HEK293 (cell line): Measurements from ENCODE around the gene SURF2.

Source experiments
- CTCF ChIA-PET: fragments of 350-600 bp; formaldehyde crosslinking; extraction: SDS; loops from one replicate; lab custom pipeline; 2021; ENCODE audit warnings: antibody characterized with exemption; lab: Yijun Ruan, JAX
- POLR2A ChIA-PET: fragments of 300-600 bp; formaldehyde crosslinking; extraction: SDS; loops from one replicate; lab custom pipeline; 2020; ENCODE audit warnings: antibody characterized with exemption, inconsistent platforms; lab: Yijun Ruan, JAX
- H3K27ac ChIP-seq: fragments of 200-500 bp; sonication (Bioruptor generic); 2 replicates; pipeline ENCODE4 v1.5.1; 2014; ENCODE audit warnings: low read depth, low read length, control low read depth, inconsistent platforms; ENCODE audit errors: extremely low read depth
- H3K36me3 ChIP-seq, 2 experiments: fragments of 200-500 bp in 1 of 2; sonication (Bioruptor generic) in 1 of 2; 1 replicate in 1 of 2; 2 replicates in 1 of 2; pipeline ENCODE4 v1.5.1; 2014 to 2017; ENCODE audit warnings: inconsistent platforms in 2 of 2, low read length in 2 of 2; ENCODE audit not compliant: control insufficient read depth in 2 of 2, insufficient read depth in 1 of 2
- H3K4me1 ChIP-seq: fragments of 200-500 bp; sonication (Bioruptor generic); 2 replicates; pipeline ENCODE4 v1.5.1; 2014; ENCODE audit warnings: mild to moderate bottlenecking, low read length, inconsistent platforms; ENCODE audit not compliant: control insufficient read depth, insufficient read depth
- H3K4me3 ChIP-seq: 2 replicates; pipeline ENCODE4 v1.5.1; 2011; ENCODE audit warnings: low read depth, mild to moderate bottlenecking, control low read depth, low read length, moderate library complexity
- H3K9me3 ChIP-seq: fragments of 200-500 bp; sonication (Bioruptor generic); 2 replicates; pipeline ENCODE4 v1.5.1; 2014; ENCODE audit warnings: low read depth, low read length, inconsistent platforms; ENCODE audit not compliant: control insufficient read depth, insufficient read depth
- GLIS1 ChIP-seq: fragments of 450-650 bp; formaldehyde crosslinking; IDR thresholded peaks from 2 replicates; pipeline ENCODE4 v1.5.1; 2016; ENCODE audit warnings: missing biosample characterization, missing genetic modification characterization
- IKZF3 ChIP-seq: fragments of 450-650 bp; IDR thresholded peaks from 2 replicates; pipeline ENCODE4 v1.5.0; 2018; ENCODE audit warnings: missing biosample characterization, mild to moderate bottlenecking, missing genetic modification characterization, moderate library complexity
- SP7 ChIP-seq: fragments of 450-650 bp; formaldehyde crosslinking; IDR thresholded peaks from 2 replicates; pipeline ENCODE4 v1.5.1; 2016; ENCODE audit warnings: missing biosample characterization, missing genetic modification characterization
- TRIM28 ChIP-seq: IDR thresholded peaks from 2 replicates; pipeline ENCODE4 v1.6.1; 2011; ENCODE audit warnings: low read length, control low read depth, borderline replicate concordance
- ZBTB21 ChIP-seq: fragments of 450-650 bp; formaldehyde crosslinking; IDR thresholded peaks from 2 replicates; pipeline ENCODE4 v1.5.1; 2017; ENCODE audit warnings: missing biosample characterization, missing genetic modification characterization
- ZBTB8A ChIP-seq: fragments of 450-650 bp; formaldehyde crosslinking; IDR thresholded peaks from 2 replicates; pipeline ENCODE4 v1.5.1; 2016; ENCODE audit warnings: missing biosample characterization, missing genetic modification characterization
- ZIC2 ChIP-seq: fragments of 450-650 bp; formaldehyde crosslinking; IDR thresholded peaks from 2 replicates; pipeline ENCODE4 v1.5.1; 2016; ENCODE audit warnings: missing biosample characterization, missing genetic modification characterization
- ZNF274 ChIP-seq, 2 experiments: fragments of 200-500 bp in 1 of 2; fragments of 450-650 bp in 1 of 2; sonication (Bioruptor generic) in 1 of 2; formaldehyde crosslinking in 1 of 2; IDR thresholded peaks; 2 replicates each; pipeline versions ENCODE4 v1.5.1 to v1.6.1; 2014 to 2016; ENCODE audit warnings: borderline replicate concordance in 1 of 2, inconsistent platforms in 1 of 2, low read length in 1 of 2, missing biosample characterization in 1 of 2, missing genetic modification characterization in 1 of 2
- ZNF600 ChIP-seq: fragments of 450-650 bp; formaldehyde crosslinking; IDR thresholded peaks from 2 replicates; pipeline ENCODE4 v1.5.1; 2016; ENCODE audit warnings: missing biosample characterization, missing genetic modification characterization
- ZNF610 ChIP-seq: fragments of 450-650 bp; formaldehyde crosslinking; IDR thresholded peaks from 2 replicates; pipeline ENCODE4 v1.5.1; 2016; ENCODE audit warnings: missing biosample characterization, missing genetic modification characterization, borderline replicate concordance
- TF ChIP-seq, protein P1 (sequence below): fragments of 450-650 bp; formaldehyde crosslinking; optimal IDR thresholded peaks from 2 replicates; pipeline ENCODE3; 2016; ENCODE audit warnings: missing biosample characterization, mild to moderate bottlenecking, missing genetic modification characterization
- TF ChIP-seq, protein P2 (sequence below): fragments of 450-650 bp; formaldehyde crosslinking; IDR thresholded peaks from 2 replicates; pipeline ENCODE4 v1.5.1; 2016; ENCODE audit warnings: missing biosample characterization, missing genetic modification characterization
- TF ChIP-seq, protein P3 (sequence below): fragments of 450-650 bp; formaldehyde crosslinking; IDR thresholded peaks from 2 replicates; pipeline ENCODE4 v1.5.1; 2016; ENCODE audit warnings: missing biosample characterization, missing genetic modification characterization, low read depth
- TF ChIP-seq, protein P4 (sequence below): fragments of 450-650 bp; formaldehyde crosslinking; IDR thresholded peaks from 2 replicates; pipeline ENCODE4; 2016; ENCODE audit warnings: missing biosample characterization, missing genetic modification characterization
- TF ChIP-seq, protein P5 (sequence below): fragments of 450-650 bp; formaldehyde crosslinking; IDR thresholded peaks from 2 replicates; pipeline ENCODE4 v1.5.1; 2017; ENCODE audit warnings: missing biosample characterization, mild to moderate bottlenecking, missing genetic modification characterization, moderate library complexity
- TF ChIP-seq, protein P6 (sequence below): fragments of 450-650 bp; formaldehyde crosslinking; IDR thresholded peaks from 2 replicates; pipeline ENCODE4 v1.5.1; 2016; ENCODE audit warnings: missing biosample characterization, missing genetic modification characterization

SURF2 gene

DNA sequence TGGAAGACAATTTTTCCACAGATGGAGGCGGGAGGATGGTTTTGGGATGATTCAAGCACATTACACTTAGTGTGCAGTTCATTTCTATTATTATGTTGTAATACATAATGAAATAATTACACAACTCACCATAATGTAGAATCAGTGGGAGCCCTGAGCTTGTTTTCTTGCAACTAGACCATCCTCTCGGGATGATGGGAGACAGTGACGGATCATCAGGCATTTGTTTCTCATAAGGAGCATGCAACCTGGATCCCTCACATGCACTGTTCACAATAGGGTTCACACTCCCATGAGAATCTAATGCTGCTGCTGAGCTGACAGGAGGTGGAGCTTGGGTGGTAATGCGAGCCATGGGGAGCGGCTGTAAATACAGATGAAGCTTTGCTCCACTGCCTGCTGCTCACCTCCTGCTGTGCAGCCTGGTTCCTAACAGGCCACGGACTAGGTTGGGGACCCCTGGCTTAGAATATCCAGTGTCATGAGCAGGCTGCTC is 21.4 kb downstream of the SURF2 start:
- Histone ChIP-seq H3K4me3 (no peak overlapping the region), H3K27ac (no peak overlapping the region), H3K36me3 (peaks cover 7% of the 10 kb centered on the region in 2 experiments; a peak in 2 of 3 replicates), H3K4me1 (peaks cover 5% of the 10 kb centered on the region), H3K9me3 (no peaks in the 10 kb centered on the region)
- TF ChIP-seq ZNF274 (IDR thresholded peaks at IDR 0.05; ENCODE audit: low read length) (no peak), ZNF274 (tag by site-specific recombination; IDR thresholded peaks at IDR 0.05; ENCODE audit: borderline replicate concordance) (no peak), SP7 (tag by site-specific recombination) (peak; percentile 25; the same call in 1 of the 2 replicates), ZNF610 (peak; percentile 100), ZBTB8A (tag by site-specific recombination) (0 out of 2 replicates have a peak, but pooled peaks have one; percentile 13), ZIC2 (tag by site-specific recombination) (peak; percentile 93), TRIM28 (0 out of 2 replicates have a peak, but pooled peaks have one; percentile 62), ZBTB21 (tag by site-specific recombination) (no peak), ZNF600 (tag by site-specific recombination) (0 out of 2 replicates have a peak, but pooled peaks have one; percentile 48), IKZF3 (tag by site-specific recombination) (peak; percentile 42; the same call in 1 of the 2 replicates), GLIS1 (tag by site-specific recombination) (peak; percentile 81)
- TF ChIP-seq, protein P1, sequence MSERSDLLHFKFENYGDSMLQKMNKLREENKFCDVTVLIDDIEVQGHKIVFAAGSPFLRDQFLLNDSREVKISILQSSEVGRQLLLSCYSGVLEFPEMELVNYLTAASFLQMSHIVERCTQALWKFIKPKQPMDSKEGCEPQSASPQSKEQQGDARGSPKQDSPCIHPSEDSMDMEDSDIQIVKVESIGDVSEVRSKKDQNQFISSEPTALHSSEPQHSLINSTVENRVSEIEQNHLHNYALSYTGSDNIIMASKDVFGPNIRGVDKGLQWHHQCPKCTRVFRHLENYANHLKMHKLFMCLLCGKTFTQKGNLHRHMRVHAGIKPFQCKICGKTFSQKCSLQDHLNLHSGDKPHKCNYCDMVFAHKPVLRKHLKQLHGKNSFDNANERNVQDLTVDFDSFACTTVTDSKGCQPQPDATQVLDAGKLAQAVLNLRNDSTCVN (tag by site-specific recombination), result peak; percentile 24
- TF ChIP-seq, protein P2, sequence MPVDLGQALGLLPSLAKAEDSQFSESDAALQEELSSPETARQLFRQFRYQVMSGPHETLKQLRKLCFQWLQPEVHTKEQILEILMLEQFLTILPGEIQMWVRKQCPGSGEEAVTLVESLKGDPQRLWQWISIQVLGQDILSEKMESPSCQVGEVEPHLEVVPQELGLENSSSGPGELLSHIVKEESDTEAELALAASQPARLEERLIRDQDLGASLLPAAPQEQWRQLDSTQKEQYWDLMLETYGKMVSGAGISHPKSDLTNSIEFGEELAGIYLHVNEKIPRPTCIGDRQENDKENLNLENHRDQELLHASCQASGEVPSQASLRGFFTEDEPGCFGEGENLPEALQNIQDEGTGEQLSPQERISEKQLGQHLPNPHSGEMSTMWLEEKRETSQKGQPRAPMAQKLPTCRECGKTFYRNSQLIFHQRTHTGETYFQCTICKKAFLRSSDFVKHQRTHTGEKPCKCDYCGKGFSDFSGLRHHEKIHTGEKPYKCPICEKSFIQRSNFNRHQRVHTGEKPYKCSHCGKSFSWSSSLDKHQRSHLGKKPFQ (tag by site-specific recombination), result peak; percentile 89
- TF ChIP-seq, protein P3, sequence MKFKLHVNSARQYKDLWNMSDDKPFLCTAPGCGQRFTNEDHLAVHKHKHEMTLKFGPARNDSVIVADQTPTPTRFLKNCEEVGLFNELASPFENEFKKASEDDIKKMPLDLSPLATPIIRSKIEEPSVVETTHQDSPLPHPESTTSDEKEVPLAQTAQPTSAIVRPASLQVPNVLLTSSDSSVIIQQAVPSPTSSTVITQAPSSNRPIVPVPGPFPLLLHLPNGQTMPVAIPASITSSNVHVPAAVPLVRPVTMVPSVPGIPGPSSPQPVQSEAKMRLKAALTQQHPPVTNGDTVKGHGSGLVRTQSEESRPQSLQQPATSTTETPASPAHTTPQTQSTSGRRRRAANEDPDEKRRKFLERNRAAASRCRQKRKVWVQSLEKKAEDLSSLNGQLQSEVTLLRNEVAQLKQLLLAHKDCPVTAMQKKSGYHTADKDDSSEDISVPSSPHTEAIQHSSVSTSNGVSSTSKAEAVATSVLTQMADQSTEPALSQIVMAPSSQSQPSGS (tag by site-specific recombination), result no peak
- TF ChIP-seq, protein P4, sequence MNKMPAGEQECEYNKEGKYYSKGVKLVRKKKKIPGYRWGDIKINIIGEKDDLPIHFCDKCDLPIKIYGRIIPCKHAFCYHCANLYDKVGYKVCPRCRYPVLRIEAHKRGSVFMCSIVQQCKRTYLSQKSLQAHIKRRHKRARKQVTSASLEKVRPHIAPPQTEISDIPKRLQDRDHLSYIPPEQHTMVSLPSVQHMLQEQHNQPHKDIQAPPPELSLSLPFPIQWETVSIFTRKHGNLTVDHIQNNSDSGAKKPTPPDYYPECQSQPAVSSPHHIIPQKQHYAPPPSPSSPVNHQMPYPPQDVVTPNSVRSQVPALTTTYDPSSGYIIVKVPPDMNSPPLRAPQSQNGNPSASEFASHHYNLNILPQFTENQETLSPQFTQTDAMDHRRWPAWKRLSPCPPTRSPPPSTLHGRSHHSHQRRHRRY (tag by site-specific recombination), result no peak
- TF ChIP-seq, protein P5, sequence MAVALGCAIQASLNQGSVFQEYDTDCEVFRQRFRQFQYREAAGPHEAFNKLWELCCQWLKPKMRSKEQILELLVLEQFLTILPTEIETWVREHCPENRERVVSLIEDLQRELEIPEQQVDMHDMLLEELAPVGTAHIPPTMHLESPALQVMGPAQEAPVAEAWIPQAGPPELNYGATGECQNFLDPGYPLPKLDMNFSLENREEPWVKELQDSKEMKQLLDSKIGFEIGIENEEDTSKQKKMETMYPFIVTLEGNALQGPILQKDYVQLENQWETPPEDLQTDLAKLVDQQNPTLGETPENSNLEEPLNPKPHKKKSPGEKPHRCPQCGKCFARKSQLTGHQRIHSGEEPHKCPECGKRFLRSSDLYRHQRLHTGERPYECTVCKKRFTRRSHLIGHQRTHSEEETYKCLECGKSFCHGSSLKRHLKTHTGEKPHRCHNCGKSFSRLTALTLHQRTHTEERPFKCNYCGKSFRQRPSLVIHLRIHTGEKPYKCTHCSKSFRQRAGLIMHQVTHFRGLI, result no peak
- TF ChIP-seq, protein P6, sequence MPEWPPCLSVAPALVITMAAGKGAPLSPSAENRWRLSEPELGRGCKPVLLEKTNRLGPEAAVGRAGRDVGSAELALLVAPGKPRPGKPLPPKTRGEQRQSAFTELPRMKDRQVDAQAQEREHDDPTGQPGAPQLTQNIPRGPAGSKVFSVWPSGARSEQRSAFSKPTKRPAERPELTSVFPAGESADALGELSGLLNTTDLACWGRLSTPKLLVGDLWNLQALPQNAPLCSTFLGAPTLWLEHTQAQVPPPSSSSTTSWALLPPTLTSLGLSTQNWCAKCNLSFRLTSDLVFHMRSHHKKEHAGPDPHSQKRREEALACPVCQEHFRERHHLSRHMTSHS (tag by site-specific recombination), result no peak
- ChIA-PET POLR2A (interaction anchor here (0.9 to 3.0 kb wide), 4 partner anchors 17 to 30 kb away, joined by 3 to 18 read pairs (median 12); partner anchors contain the start of genes MED22, RPL7A, SURF1 and SURF2), CTCF (interaction anchor here (0.7 to 1.6 kb wide), 7 partner anchors 18 to 231 kb away, joined by 3 to 7 read pairs (median 3); partner anchors contain the start of genes SURF1 and SURF2)
